Mesenchymal stem cell (in vitro differentiated cells and primary cell): ENCODE results near the gene CFL2.

Experiments
- DNase-seq: peaks from one replicate; pipeline ENCODE4 v3.0.0-alpha.2; 2013
- H2AFZ ChIP-seq: one replicate; pipeline ENCODE4 v1.6.1; 2013; ENCODE audit warnings: low read depth, mild to moderate bottlenecking, control low read depth, inconsistent platforms, low read length, moderate library complexity
- H2AK5ac ChIP-seq: 2 replicates; pipeline ENCODE4 v1.6.1; 2013; ENCODE audit warnings: low read length, moderate library complexity, mild to moderate bottlenecking, inconsistent platforms; ENCODE audit not compliant: severe bottlenecking
- H2BK120ac ChIP-seq: one replicate; pipeline ENCODE4 v1.6.1; 2013; ENCODE audit warnings: low read depth, mild to moderate bottlenecking, inconsistent platforms, low read length, moderate library complexity
- H2BK12ac ChIP-seq, 2 experiments: one replicate each; pipeline ENCODE4 v1.6.1; 2013; ENCODE audit warnings: inconsistent platforms in 2 of 2, low read length in 2 of 2, mild to moderate bottlenecking in 2 of 2, moderate library complexity in 2 of 2, control low read depth in 1 of 2
- H2BK15ac ChIP-seq: one replicate; pipeline ENCODE4 v1.6.1; 2013; ENCODE audit warnings: mild to moderate bottlenecking, low read depth, inconsistent platforms; ENCODE audit not compliant: poor library complexity, severe bottlenecking
- H2BK5ac ChIP-seq: 2 replicates; pipeline ENCODE4 v1.6.1; 2013; ENCODE audit warnings: low read depth, mild to moderate bottlenecking, low read length, control low read depth, inconsistent platforms; ENCODE audit not compliant: poor library complexity, severe bottlenecking
- H3K14ac ChIP-seq, 2 experiments: one replicate each; pipeline ENCODE4 v1.6.1; 2013; ENCODE audit warnings: inconsistent platforms in 2 of 2, low read length in 2 of 2, control low read depth in 1 of 2, mild to moderate bottlenecking in 1 of 2, moderate library complexity in 1 of 2
- H3K18ac ChIP-seq, 2 experiments: one replicate each; pipeline ENCODE4 v1.6.1; 2013; ENCODE audit warnings: inconsistent platforms in 2 of 2, low read length in 2 of 2, control low read depth in 1 of 2, low read depth in 1 of 2, mild to moderate bottlenecking in 1 of 2
- H3K23ac ChIP-seq, 2 experiments: one replicate each; pipeline ENCODE4 v1.6.1; 2013; ENCODE audit warnings: inconsistent platforms in 2 of 2, low read length in 2 of 2, mild to moderate bottlenecking in 2 of 2, moderate library complexity in 2 of 2, control low read depth in 1 of 2
- H3K27ac ChIP-seq: 2 replicates; pipeline ENCODE4 v1.5.1; 2013; ENCODE audit warnings: mild to moderate bottlenecking, moderate library complexity, low read length, control low read depth, inconsistent platforms; ENCODE audit not compliant: poor library complexity, severe bottlenecking
- H3K27me3 ChIP-seq, 2 experiments: 2 replicates each; pipeline versions ENCODE4 v1.6.1 to v1.7.0; 2013; ENCODE audit warnings: low read length in 2 of 2, mild to moderate bottlenecking in 2 of 2, moderate library complexity in 2 of 2, control low read depth in 1 of 2, inconsistent platforms in 1 of 2; ENCODE audit not compliant: control insufficient read depth in 1 of 2, insufficient read depth in 1 of 2
- H3K36me3 ChIP-seq, 2 experiments: 2 replicates each; pipeline versions ENCODE4 v1.6.1 to v1.7.0; 2013; ENCODE audit warnings: low read length in 2 of 2, control low read depth in 1 of 2, inconsistent platforms in 1 of 2, low read depth in 1 of 2, mild to moderate bottlenecking in 1 of 2; ENCODE audit not compliant: insufficient read depth in 2 of 2, control insufficient read depth in 1 of 2
- H3K4ac ChIP-seq, 2 experiments: one replicate each; pipeline ENCODE4 v1.6.1; 2013; ENCODE audit warnings: inconsistent platforms in 2 of 2, low read length in 2 of 2, mild to moderate bottlenecking in 2 of 2, moderate library complexity in 2 of 2, control low read depth in 1 of 2, low read depth in 1 of 2
- H3K4me1 ChIP-seq: 2 replicates; pipeline ENCODE4 v1.6.1; 2013; ENCODE audit warnings: low read depth, low read length, control low read depth; ENCODE audit not compliant: control insufficient read depth, insufficient read depth
- H3K4me2 ChIP-seq: 2 replicates; pipeline ENCODE4 v1.6.1; 2013; ENCODE audit warnings: low read length, mild to moderate bottlenecking, inconsistent platforms; ENCODE audit not compliant: poor library complexity, severe bottlenecking
- H3K4me3 ChIP-seq, 2 experiments: 2 replicates each; pipeline versions ENCODE4 v1.5.1 to v1.7.0; 2013; ENCODE audit warnings: low read length in 2 of 2, mild to moderate bottlenecking in 2 of 2, control low read depth in 1 of 2, low read depth in 1 of 2; ENCODE audit not compliant: insufficient read depth in 1 of 2
- H3K79me1 ChIP-seq: replicated peaks from 2 replicates; pipeline ENCODE4 v1.6.1; 2013; ENCODE audit warnings: mild to moderate bottlenecking, control low read depth, low read length, inconsistent platforms; ENCODE audit not compliant: poor library complexity, severe bottlenecking
- H3K9ac ChIP-seq: 2 replicates; pipeline ENCODE4 v1.7.0; 2013; ENCODE audit warnings: mild to moderate bottlenecking, low read length, moderate library complexity
- H3K9me3 ChIP-seq: 2 replicates; pipeline ENCODE4 v1.7.0; 2013; ENCODE audit warnings: mild to moderate bottlenecking, low read length; ENCODE audit not compliant: control insufficient read depth
- H4K8ac ChIP-seq: one replicate; pipeline ENCODE4 v1.6.1; 2013; ENCODE audit warnings: inconsistent platforms, mild to moderate bottlenecking, low read length, moderate library complexity
- H4K91ac ChIP-seq: one replicate; pipeline ENCODE4 v1.6.1; 2013; ENCODE audit warnings: mild to moderate bottlenecking, low read length, inconsistent platforms
- WGBS: methylation state at CpG from one replicate; pipeline ENCODE4 v1.1.7; 2013; ENCODE audit warnings: mixed read lengths; 5-methylcytosine and 5-hydroxymethylcytosine counted together

CFL2 gene

GRCh38 chr14:34682787-34683321, 31.5 kb downstream of the CFL2 start:
- Histone ChIP-seq H2BK5ac (no peak overlapping the region), H4K91ac (no peak overlapping the region), H3K14ac (no peak overlapping the region), H3K36me3 (no peaks in the 10 kb centered on the region), H2AFZ (no peak overlapping the region), H3K9me3 (no peaks in the 10 kb centered on the region), H2BK12ac (no peak overlapping the region), H3K23ac (no peak overlapping the region), H2BK120ac (no peak overlapping the region), H3K4me3 (no peak overlapping the region), H3K27me3 (no peaks in the 10 kb centered on the region), H3K27ac (no peak overlapping the region), H3K4me2 (no peak overlapping the region), H4K8ac (peak overlapping the region; percentile 81), H3K9ac (no peak overlapping the region), H3K79me1 (no peaks in the 10 kb centered on the region), H3K4me1 (peaks cover 6% of the 10 kb centered on the region), H2AK5ac (no peak overlapping the region), H3K18ac (peak overlapping the region; percentile 3 to 67), H2BK15ac (no peak overlapping the region), H3K4ac (no peak overlapping the region)
- WGBS: no CpG with 5 or more reads among the region's 2 CpGs
- peak; percentile 24 for DNase-seq

- no peak overlapping the region for H2BK15ac ChIP-seq
- no peak overlapping the region for H2BK5ac ChIP-seq
- H4K91ac ChIP-seq: no peak overlapping the region
- no peaks in the 10 kb centered on the region for H3K36me3 ChIP-seq
- H2BK120ac ChIP-seq: no peak overlapping the region
- H3K14ac ChIP-seq: no peak overlapping the region
- H4K8ac ChIP-seq: no peak overlapping the region
- no peak overlapping the region for H3K23ac ChIP-seq
- H3K27me3 ChIP-seq: no peaks in the 10 kb centered on the region
- H3K9me3 ChIP-seq: no peaks in the 10 kb centered on the region
- no peak overlapping the region for H3K9ac ChIP-seq
- H2BK12ac ChIP-seq: no peak overlapping the region
- H2AFZ ChIP-seq: no peak overlapping the region
- H3K4me1 ChIP-seq: peaks cover 3% of the 10 kb centered on the region
- WGBS: 94% methylated on average over 8 of the region's 8 CpGs
- no peak for DNase-seq
- no peak overlapping the region for H2AK5ac ChIP-seq
- H3K4me3 ChIP-seq: no peak overlapping the region
- no peaks in the 10 kb centered on the region for H3K79me1 ChIP-seq
- no peak overlapping the region for H3K4me2 ChIP-seq
- H3K27ac ChIP-seq: no peak overlapping the region
- no peak overlapping the region for H3K4ac ChIP-seq
- no peak overlapping the region for H3K18ac ChIP-seq
Measured at GRCh38 chr14:34680806-34681479, 33.5 kb downstream of the CFL2 start.

- Histone ChIP-seq H3K27ac (no peak overlapping the region), H3K79me1 (no peaks in the 10 kb centered on the region), H3K36me3 (no peaks in the 10 kb centered on the region), H3K4me3 (no peak overlapping the region), H3K27me3 (no peaks in the 10 kb centered on the region), H4K8ac (no peak overlapping the region), H3K9ac (no peak overlapping the region), H4K91ac (no peak overlapping the region), H3K4ac (no peak overlapping the region), H3K18ac (no peak overlapping the region), H3K23ac (no peak overlapping the region), H3K14ac (no peak overlapping the region), H2BK5ac (no peak overlapping the region), H2BK15ac (no peak overlapping the region), H3K9me3 (no peaks in the 10 kb centered on the region), H3K4me1 (peaks cover 3% of the 10 kb centered on the region), H3K4me2 (no peak overlapping the region), H2AFZ (no peak overlapping the region), H2BK12ac (no peak overlapping the region), H2AK5ac (no peak overlapping the region), H2BK120ac (no peak overlapping the region)
- no peak for DNase-seq
- WGBS: 96% methylated on average over 3 of the region's 8 CpGs
Measured at GRCh38 chr14:34678735-34679134, 35.7 kb downstream of the CFL2 start.

- Histone ChIP-seq H3K79me1 (no peaks in the 10 kb centered on the region), H3K18ac (no peak overlapping the region), H3K4me1 (peaks cover 3% of the 10 kb centered on the region), H3K27me3 (no peaks in the 10 kb centered on the region), H3K36me3 (no peaks in the 10 kb centered on the region), H3K23ac (no peak overlapping the region), H3K4me2 (no peak overlapping the region), H3K9ac (peak overlapping the region; percentile 43), H3K9me3 (no peaks in the 10 kb centered on the region), H2BK5ac (no peak overlapping the region), H3K14ac (no peak overlapping the region), H2AK5ac (no peak overlapping the region), H2AFZ (no peak overlapping the region), H2BK15ac (no peak overlapping the region), H3K4me3 (no peak overlapping the region), H2BK120ac (no peak overlapping the region), H2BK12ac (no peak overlapping the region), H4K8ac (no peak overlapping the region), H4K91ac (no peak overlapping the region), H3K27ac (no peak overlapping the region), H3K4ac (no peak overlapping the region)
- WGBS: 83% methylated on average over 5 of the region's 7 CpGs
- no peak for DNase-seq
Measured at GRCh38 chr14:34678306-34678705, 36.1 kb downstream of the CFL2 start.
